Measurements from ENCODE around the gene S1PR1.
"Not testable (repeated sequence)": the region's sequence is repeated elsewhere in the genome, so short reads cannot be mapped to it uniquely, and the experiment has no call there.

Gene S1PR1

GRCh38 chr1:101206139-101206538 lies 30.7 kb upstream of the S1PR1 start:
- H3K27me3 Mint-ChIP-seq; H3K9me3 Mint-ChIP-seq; DNase-seq; H3K36me3 Mint-ChIP-seq (ENCODE audit: low read depth); H3K4me3 Mint-ChIP-seq: not testable (repeated sequence)
- Mint-ChIP-seq H3K4me1 (ENCODE audit: low read depth) (peaks cover 24% of the 10 kb centered on the region), H3K27ac (peak overlapping the region; percentile 61)

- H3K36me3 Mint-ChIP-seq (ENCODE audit: low read depth); H3K4me3 Mint-ChIP-seq; H3K9me3 Mint-ChIP-seq; H3K27ac Mint-ChIP-seq; DNase-seq; H3K27me3 Mint-ChIP-seq: not testable (repeated sequence)
- peaks cover 19% of the 10 kb centered on the region for H3K4me1 Mint-ChIP-seq (ENCODE audit: low read depth)
Measured at GRCh38 chr1:101207271-101207670, 29.5 kb upstream of the S1PR1 start.

- no peaks in the 10 kb centered on the region for H3K27me3 Mint-ChIP-seq
- H3K9me3 Mint-ChIP-seq, result no peaks in the 10 kb centered on the region
- no peak for DNase-seq
- no peak overlapping the region for H3K4me3 Mint-ChIP-seq
- H3K4me1 Mint-ChIP-seq (ENCODE audit: low read depth), result peaks cover 19% of the 10 kb centered on the region
- H3K27ac Mint-ChIP-seq, result no peak overlapping the region
- H3K36me3 Mint-ChIP-seq (ENCODE audit: low read depth), result no peaks in the 10 kb centered on the region
Measured at GRCh38 chr1:101207891-101208290, 28.9 kb upstream of the S1PR1 start.

GRCh38 chr1:101215363-101216011 lies 21.3 kb upstream of the S1PR1 start:
- Mint-ChIP-seq H3K4me3 (no peak overlapping the region), H3K36me3 (ENCODE audit: low read depth) (no peaks in the 10 kb centered on the region), H3K4me1 (ENCODE audit: low read depth) (peaks cover 17% of the 10 kb centered on the region), H3K27ac (peak overlapping the region; percentile 31), H3K9me3 (no peaks in the 10 kb centered on the region), H3K27me3 (no peaks in the 10 kb centered on the region)
- DNase-seq, result no peak

- Mint-ChIP-seq H3K4me1 (ENCODE audit: low read depth) (peaks cover 25% of the 10 kb centered on the region), H3K4me3 (no peak overlapping the region), H3K27me3 (no peaks in the 10 kb centered on the region), H3K9me3 (no peaks in the 10 kb centered on the region), H3K36me3 (ENCODE audit: low read depth) (no peaks in the 10 kb centered on the region), H3K27ac (no peak overlapping the region)
- no peak for DNase-seq
Measured at GRCh38 chr1:101216623-101217022, 20.2 kb upstream of the S1PR1 start.

- H3K36me3 Mint-ChIP-seq (ENCODE audit: low read depth), result no peaks in the 10 kb centered on the region
- no peak overlapping the region for H3K27ac Mint-ChIP-seq
Measured at GRCh38 chr1:101217148-101217547, 19.7 kb upstream of the S1PR1 start.

GRCh38 chr1:101218968-101219367 lies 17.9 kb upstream of the S1PR1 start:
- peaks cover 38% of the 10 kb centered on the region for H3K4me1 Mint-ChIP-seq (ENCODE audit: low read depth)
- H3K4me3 Mint-ChIP-seq; H3K36me3 Mint-ChIP-seq (ENCODE audit: low read depth): not testable (repeated sequence)

More at GRCh38 chr1:101217148-101217547, 19.7 kb upstream of the S1PR1 start:
- Mint-ChIP-seq H3K27me3 (no peaks in the 10 kb centered on the region), H3K4me3 (no peak overlapping the region), H3K4me1 (ENCODE audit: low read depth) (peaks cover 31% of the 10 kb centered on the region), H3K9me3 (no peaks in the 10 kb centered on the region)
- DNase-seq, result no peak

GRCh38 chr1:101219924-101220870 lies 16.6 kb upstream of the S1PR1 start:
- no peaks in the 10 kb centered on the region for H3K36me3 Mint-ChIP-seq (ENCODE audit: low read depth)
- DNase-seq, result no peak
- H3K9me3 Mint-ChIP-seq, result no peaks in the 10 kb centered on the region
- no peak overlapping the region for H3K27ac Mint-ChIP-seq
- H3K27me3 Mint-ChIP-seq, result no peaks in the 10 kb centered on the region
- no peak overlapping the region for H3K4me3 Mint-ChIP-seq
- peaks cover 38% of the 10 kb centered on the region for H3K4me1 Mint-ChIP-seq (ENCODE audit: low read depth)

More at GRCh38 chr1:101218968-101219367, 17.9 kb upstream of the S1PR1 start:
- not testable (repeated sequence) for H3K9me3 Mint-ChIP-seq, H3K27ac Mint-ChIP-seq, H3K27me3 Mint-ChIP-seq, DNase-seq

- Mint-ChIP-seq H3K9me3 (no peaks in the 10 kb centered on the region), H3K4me1 (ENCODE audit: low read depth) (peaks cover 34% of the 10 kb centered on the region), H3K36me3 (ENCODE audit: low read depth) (no peaks in the 10 kb centered on the region), H3K4me3 (no peak overlapping the region), H3K27ac (no peak overlapping the region), H3K27me3 (no peaks in the 10 kb centered on the region)
- no peak for DNase-seq
Measured at GRCh38 chr1:101220906-101221305, 15.9 kb upstream of the S1PR1 start.

GRCh38 chr1:101221945-101222429 lies 14.8 kb upstream of the S1PR1 start:
- peak overlapping the region; percentile 54 for H3K27ac Mint-ChIP-seq

GRCh38 chr1:101227837-101228236 lies 9.0 kb upstream of the S1PR1 start:
- no peaks in the 10 kb centered on the region for H3K27me3 Mint-ChIP-seq
- H3K9me3 Mint-ChIP-seq, result peaks cover 11% of the 10 kb centered on the region
- peaks cover 40% of the 10 kb centered on the region for H3K4me1 Mint-ChIP-seq (ENCODE audit: low read depth)
- no peak overlapping the region for H3K4me3 Mint-ChIP-seq
- H3K27ac Mint-ChIP-seq, result no peak overlapping the region
- peaks cover 5% of the 10 kb centered on the region for H3K36me3 Mint-ChIP-seq (ENCODE audit: low read depth)
- DNase-seq, result no peak

More at GRCh38 chr1:101221945-101222429, 14.8 kb upstream of the S1PR1 start:
- H3K36me3 Mint-ChIP-seq (ENCODE audit: low read depth), result no peaks in the 10 kb centered on the region
- no peak for DNase-seq
- no peaks in the 10 kb centered on the region for H3K27me3 Mint-ChIP-seq
- H3K4me1 Mint-ChIP-seq (ENCODE audit: low read depth), result peaks cover 28% of the 10 kb centered on the region
- H3K4me3 Mint-ChIP-seq, result no peak overlapping the region
- H3K9me3 Mint-ChIP-seq, result no peaks in the 10 kb centered on the region

- no peak overlapping the region for H3K4me3 Mint-ChIP-seq
- H3K27ac Mint-ChIP-seq, result no peak overlapping the region
- H3K27me3 Mint-ChIP-seq, result no peaks in the 10 kb centered on the region
- H3K9me3 Mint-ChIP-seq, result peaks cover 11% of the 10 kb centered on the region
- H3K36me3 Mint-ChIP-seq (ENCODE audit: low read depth), result peaks cover 9% of the 10 kb centered on the region
- H3K4me1 Mint-ChIP-seq (ENCODE audit: low read depth), result peaks cover 47% of the 10 kb centered on the region
- no peak for DNase-seq
Measured at GRCh38 chr1:101228424-101229134, 8.2 kb upstream of the S1PR1 start.

- H3K27ac Mint-ChIP-seq, DNase-seq, H3K4me3 Mint-ChIP-seq, H3K27me3 Mint-ChIP-seq: not testable (repeated sequence)
- Mint-ChIP-seq H3K9me3 (peaks cover 11% of the 10 kb centered on the region), H3K36me3 (ENCODE audit: low read depth) (peaks cover 34% of the 10 kb centered on the region), H3K4me1 (ENCODE audit: low read depth) (peaks cover 64% of the 10 kb centered on the region)
Measured at GRCh38 chr1:101232182-101232581, 4.6 kb upstream of the S1PR1 start.

- Mint-ChIP-seq H3K36me3 (ENCODE audit: low read depth) (peaks cover 46% of the 10 kb centered on the region), H3K9me3 (peaks cover 11% of the 10 kb centered on the region), H3K27ac (peak overlapping the region; percentile 48), H3K4me3 (peak overlapping the region; percentile 35), H3K4me1 (ENCODE audit: low read depth) (peaks cover 57% of the 10 kb centered on the region), H3K27me3 (no peaks in the 10 kb centered on the region)
- no peak for DNase-seq
Measured at GRCh38 chr1:101233495-101233894, 3.3 kb upstream of the S1PR1 start.
